Gastroesophageal sphincter (tissue), 3 donors: Measurements from ENCODE around the gene SMCHD1.

Experiments used
- CTCF ChIP-seq, 4 experiments: fragments of 200-600 bp in 2 of 4; fragments of 450-650 bp in 2 of 4; sonication (generic) in 1 of 4; IDR thresholded peaks; one replicate each; pipeline ENCODE4 v1.5.1; 2017 to 2019; ENCODE audit warnings: antibody characterized with exemption in 4 of 4, mild to moderate bottlenecking in 2 of 4, moderate library complexity in 2 of 4
- EP300 ChIP-seq: sonication (generic); formaldehyde crosslinking; IDR thresholded peaks from one replicate; pipeline ENCODE4 v1.6.1; 2017; ENCODE audit warnings: antibody characterized with exemption, mild to moderate bottlenecking
- POLR2A ChIP-seq, 2 donors: fragments of 450-650 bp; IDR thresholded peaks; one replicate each; pipeline ENCODE4 v1.6.1; 2017; ENCODE audit warnings: antibody characterized with exemption in 2 of 2, mild to moderate bottlenecking in 2 of 2, moderate library complexity in 1 of 2
- POLR2AphosphoS5 ChIP-seq: sonication (generic); formaldehyde crosslinking; IDR thresholded peaks from one replicate; pipeline ENCODE4 v1.6.1; 2017; ENCODE audit warnings: antibody characterized with exemption

DNA sequence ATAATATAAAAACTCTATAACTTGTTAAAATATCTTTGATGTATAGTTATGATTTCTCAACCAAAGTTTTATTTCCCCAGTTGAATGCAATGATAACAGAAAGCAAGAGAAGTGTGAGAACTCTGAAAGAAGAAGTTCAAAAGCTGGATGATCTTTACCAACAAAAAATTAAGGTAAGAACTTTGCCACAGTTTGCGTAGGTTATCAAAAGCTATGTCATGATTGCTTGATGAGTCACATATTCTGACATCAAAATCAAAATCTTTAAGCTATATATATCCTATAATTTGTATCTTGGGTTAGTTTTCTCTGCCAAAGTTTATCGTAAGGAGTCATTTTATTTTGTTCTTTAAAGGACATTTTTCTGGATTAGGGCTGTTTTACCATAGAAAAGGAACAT lies 49.2 kb upstream of the SMCHD1 start:
- TF ChIP-seq CTCF (IDR thresholded peaks at IDR 0.05) (no peak), POLR2AphosphoS5 (no peak), POLR2A (IDR thresholded peaks at IDR 0.05) (no peak), EP300 (no peak)
